Keratinocyte (primary cell): ENCODE measurements around the gene MPPED1.

ENCODE experiments used
- CTCF ChIP-seq, 3 experiments: IDR thresholded peaks in 1 of 3; conservative IDR thresholded peaks in 1 of 3; optimal IDR thresholded peaks in 1 of 3; 2 replicates in 2 of 3; 3 replicates in 1 of 3; pipeline versions ENCODE3 to v1.5.1; 2011; ENCODE audit warnings: low read length in 3 of 3, mild to moderate bottlenecking in 3 of 3, moderate library complexity in 2 of 3, control low read depth in 1 of 3, inconsistent platforms in 1 of 3; ENCODE audit not compliant: insufficient read depth in 2 of 3; ENCODE audit errors: extremely low read depth in 1 of 3
- EZH2 ChIP-seq: IDR thresholded peaks from one replicate; pipeline ENCODE4 v1.6.1; 2012; ENCODE audit warnings: inconsistent platforms, mild to moderate bottlenecking, low read length, moderate library complexity

DNA sequence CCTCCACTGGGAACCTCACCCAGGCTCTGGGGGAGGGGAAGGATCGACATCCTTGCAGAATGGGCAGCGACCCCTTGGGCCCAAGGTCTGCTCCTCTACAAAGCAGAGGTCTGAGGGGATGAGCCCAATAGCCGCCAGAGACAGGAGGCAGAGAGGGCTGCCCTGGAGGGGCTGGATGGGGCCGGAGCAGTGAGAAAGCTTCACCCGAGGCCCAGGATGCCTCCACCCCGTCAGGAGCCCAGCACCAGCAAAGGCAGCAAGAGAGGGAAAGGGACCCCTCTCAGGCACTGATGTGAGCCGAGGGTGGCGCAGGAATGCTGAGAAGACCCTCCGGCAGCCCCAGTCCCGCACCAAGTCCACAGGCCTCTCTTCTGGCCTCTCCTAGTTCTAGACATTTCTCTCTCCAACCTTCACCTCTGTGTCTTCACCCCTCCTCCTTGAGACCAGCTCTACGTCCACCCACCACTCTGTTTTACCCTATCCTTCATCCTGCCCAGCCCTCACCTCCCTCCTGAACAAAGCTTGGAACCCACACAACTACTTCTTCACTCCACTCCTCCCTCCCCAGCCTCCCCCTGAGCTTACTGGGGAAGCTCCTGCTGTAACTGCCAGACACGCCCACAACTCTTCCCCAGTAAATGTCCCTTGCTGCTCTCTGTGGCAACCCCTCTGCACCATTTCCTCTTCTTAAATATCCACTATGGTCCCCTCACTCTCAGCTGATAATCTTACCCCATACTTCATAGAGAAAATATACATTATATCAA, 131.9 kb downstream of the MPPED1 start:
- TF ChIP-seq CTCF (optimal IDR thresholded peaks at IDR 0.05 in 1 of 3, IDR thresholded peaks at IDR 0.05 in 1 of 3, conservative IDR thresholded peaks at IDR 0.05 in 1 of 3; ENCODE audit: extremely low read depth in 1 of 3, insufficient read depth in 2 of 3, low read length in 3 of 3) (no peak), EZH2 (no peak)
